ENCODE data around the gene TFEC.

The TFEC gene

GRCh38 chr7:115997221-115997620 lies 33.3 kb downstream of the TFEC start:
- Histone ChIP-seq H2BK120ac (ENCODE audit: low read depth, low read length) (no peak overlapping the region), H2AFZ (ENCODE audit: low read depth, low read length) (no peak overlapping the region), H3K4ac (ENCODE audit: low read depth in 1 of 2, low read length in 2 of 2) (no peak overlapping the region), H2BK15ac (ENCODE audit: low read depth, poor library complexity, severe bottlenecking) (no peak overlapping the region), H3K4me1 (ENCODE audit: control insufficient read depth, insufficient read depth, low read depth, low read length) (no peaks in the 10 kb centered on the region), H3K4me2 (ENCODE audit: low read length, poor library complexity, severe bottlenecking) (no peak overlapping the region), H3K36me3 (ENCODE audit: control insufficient read depth in 1 of 2, insufficient read depth in 2 of 2, low read depth in 1 of 2, low read length in 2 of 2) (no peaks in the 10 kb centered on the region), H3K23ac (ENCODE audit: low read length in 2 of 2) (no peak overlapping the region), H2BK5ac (ENCODE audit: low read depth, low read length, poor library complexity, severe bottlenecking) (no peak overlapping the region), H3K27ac (ENCODE audit: low read length, poor library complexity, severe bottlenecking) (no peak overlapping the region), H3K9me3 (ENCODE audit: control insufficient read depth, low read length) (peaks cover 9% of the 10 kb centered on the region), H4K91ac (ENCODE audit: low read length) (no peak overlapping the region), H4K8ac (ENCODE audit: low read length) (no peak overlapping the region), H2BK12ac (ENCODE audit: low read length in 2 of 2) (no peak overlapping the region), H2AK5ac (ENCODE audit: low read length, severe bottlenecking) (no peak overlapping the region), H3K9ac (ENCODE audit: low read length) (no peak overlapping the region), H3K14ac (ENCODE audit: low read length in 2 of 2) (no peak overlapping the region), H3K18ac (ENCODE audit: low read depth in 1 of 2, low read length in 2 of 2) (peak overlapping the region in 1 of 2 experiments; percentile 8), H3K4me3 (ENCODE audit: insufficient read depth in 1 of 2, low read depth in 1 of 2, low read length in 2 of 2) (no peak overlapping the region), H3K79me1 (replicated peaks; ENCODE audit: low read length, poor library complexity, severe bottlenecking) (no peaks in the 10 kb centered on the region), H3K27me3 (ENCODE audit: control insufficient read depth in 1 of 2, insufficient read depth in 1 of 2, low read length in 2 of 2) (no peaks in the 10 kb centered on the region)
- DNase-seq: no peak
- 84% methylated on average over 4 of the region's 4 CpGs for WGBS

GRCh38 chr7:115995701-115996100 lies 34.9 kb downstream of the TFEC start:
- no peak overlapping the region for H3K4ac ChIP-seq (ENCODE audit: low read depth in 1 of 2, low read length in 2 of 2)
- H3K79me1 ChIP-seq (replicated peaks; ENCODE audit: low read length, poor library complexity, severe bottlenecking): no peaks in the 10 kb centered on the region
- no peak overlapping the region for H4K8ac ChIP-seq (ENCODE audit: low read length)
- no peak overlapping the region for H2BK120ac ChIP-seq (ENCODE audit: low read depth, low read length)
- H3K4me3 ChIP-seq (ENCODE audit: insufficient read depth in 1 of 2, low read depth in 1 of 2, low read length in 2 of 2): no peak overlapping the region
- H3K23ac ChIP-seq (ENCODE audit: low read length in 2 of 2): no peak overlapping the region
- H2AK5ac ChIP-seq (ENCODE audit: low read length, severe bottlenecking): no peak overlapping the region
- H3K9ac ChIP-seq (ENCODE audit: low read length): no peak overlapping the region
- no peak overlapping the region for H2BK5ac ChIP-seq (ENCODE audit: low read depth, low read length, poor library complexity, severe bottlenecking)
- 90% methylated on average over 6 of the region's 6 CpGs for WGBS
- no peak overlapping the region for H3K4me2 ChIP-seq (ENCODE audit: low read length, poor library complexity, severe bottlenecking)
- no peak for DNase-seq
- H3K18ac ChIP-seq (ENCODE audit: low read depth in 1 of 2, low read length in 2 of 2): no peak overlapping the region
- H3K36me3 ChIP-seq (ENCODE audit: control insufficient read depth in 1 of 2, insufficient read depth in 2 of 2, low read depth in 1 of 2, low read length in 2 of 2): no peaks in the 10 kb centered on the region
- no peaks in the 10 kb centered on the region for H3K27me3 ChIP-seq (ENCODE audit: control insufficient read depth in 1 of 2, insufficient read depth in 1 of 2, low read length in 2 of 2)
- H3K27ac ChIP-seq (ENCODE audit: low read length, poor library complexity, severe bottlenecking): no peak overlapping the region
- no peak overlapping the region for H2BK15ac ChIP-seq (ENCODE audit: low read depth, poor library complexity, severe bottlenecking)
- no peak overlapping the region for H2AFZ ChIP-seq (ENCODE audit: low read depth, low read length)
- H3K14ac ChIP-seq (ENCODE audit: low read length in 2 of 2): no peak overlapping the region
- H4K91ac ChIP-seq (ENCODE audit: low read length): no peak overlapping the region
- H2BK12ac ChIP-seq (ENCODE audit: low read length in 2 of 2): no peak overlapping the region
- no peaks in the 10 kb centered on the region for H3K4me1 ChIP-seq (ENCODE audit: control insufficient read depth, insufficient read depth, low read depth, low read length)
- peaks cover 9% of the 10 kb centered on the region for H3K9me3 ChIP-seq (ENCODE audit: control insufficient read depth, low read length)

- Histone ChIP-seq H3K36me3 (ENCODE audit: control insufficient read depth in 1 of 2, insufficient read depth in 2 of 2, low read depth in 1 of 2, low read length in 2 of 2) (no peaks in the 10 kb centered on the region), H3K79me1 (replicated peaks; ENCODE audit: low read length, poor library complexity, severe bottlenecking) (no peaks in the 10 kb centered on the region), H3K9me3 (ENCODE audit: control insufficient read depth, low read length) (no peaks in the 10 kb centered on the region), H3K9ac (ENCODE audit: low read length) (no peak overlapping the region), H3K18ac (ENCODE audit: low read depth in 1 of 2, low read length in 2 of 2) (no peak overlapping the region), H3K27ac (ENCODE audit: low read length, poor library complexity, severe bottlenecking) (no peak overlapping the region), H2BK5ac (ENCODE audit: low read depth, low read length, poor library complexity, severe bottlenecking) (no peak overlapping the region), H3K4ac (ENCODE audit: low read depth in 1 of 2, low read length in 2 of 2) (no peak overlapping the region), H3K4me1 (ENCODE audit: control insufficient read depth, insufficient read depth, low read depth, low read length) (no peaks in the 10 kb centered on the region), H2AK5ac (ENCODE audit: low read length, severe bottlenecking) (no peak overlapping the region), H3K27me3 (ENCODE audit: control insufficient read depth in 1 of 2, insufficient read depth in 1 of 2, low read length in 2 of 2) (no peaks in the 10 kb centered on the region), H2AFZ (ENCODE audit: low read depth, low read length) (no peak overlapping the region), H2BK120ac (ENCODE audit: low read depth, low read length) (no peak overlapping the region), H2BK12ac (ENCODE audit: low read length in 2 of 2) (no peak overlapping the region), H4K8ac (ENCODE audit: low read length) (no peak overlapping the region), H3K4me3 (ENCODE audit: insufficient read depth in 1 of 2, low read depth in 1 of 2, low read length in 2 of 2) (no peak overlapping the region), H2BK15ac (ENCODE audit: low read depth, poor library complexity, severe bottlenecking) (no peak overlapping the region), H3K4me2 (ENCODE audit: low read length, poor library complexity, severe bottlenecking) (no peak overlapping the region), H3K23ac (ENCODE audit: low read length in 2 of 2) (no peak overlapping the region), H4K91ac (ENCODE audit: low read length) (no peak overlapping the region), H3K14ac (ENCODE audit: low read length in 2 of 2) (no peak overlapping the region)
- DNase-seq: no peak
These were observed 42.2 kb downstream of the TFEC start for GRCh38 chr7:115988401-115988800.

GRCh38 chr7:115987486-115987885 lies 43.1 kb downstream of the TFEC start:
- no peak overlapping the region for H3K18ac ChIP-seq (ENCODE audit: low read depth in 1 of 2, low read length in 2 of 2)
- no peak overlapping the region for H3K9ac ChIP-seq (ENCODE audit: low read length)
- H2BK15ac ChIP-seq (ENCODE audit: low read depth, poor library complexity, severe bottlenecking): no peak overlapping the region
- no peak overlapping the region for H2AK5ac ChIP-seq (ENCODE audit: low read length, severe bottlenecking)
- no peak overlapping the region for H3K4ac ChIP-seq (ENCODE audit: low read depth in 1 of 2, low read length in 2 of 2)
- H2AFZ ChIP-seq (ENCODE audit: low read depth, low read length): no peak overlapping the region
- H3K4me1 ChIP-seq (ENCODE audit: control insufficient read depth, insufficient read depth, low read depth, low read length): no peaks in the 10 kb centered on the region
- no peak overlapping the region for H4K8ac ChIP-seq (ENCODE audit: low read length)
- no peaks in the 10 kb centered on the region for H3K36me3 ChIP-seq (ENCODE audit: control insufficient read depth in 1 of 2, insufficient read depth in 2 of 2, low read depth in 1 of 2, low read length in 2 of 2)
- no peak overlapping the region for H3K23ac ChIP-seq (ENCODE audit: low read length in 2 of 2)
- H4K91ac ChIP-seq (ENCODE audit: low read length): no peak overlapping the region
- no peak overlapping the region for H3K14ac ChIP-seq (ENCODE audit: low read length in 2 of 2)
- H3K79me1 ChIP-seq (replicated peaks; ENCODE audit: low read length, poor library complexity, severe bottlenecking): no peaks in the 10 kb centered on the region
- DNase-seq: no peak
- no peak overlapping the region for H3K4me3 ChIP-seq (ENCODE audit: insufficient read depth in 1 of 2, low read depth in 1 of 2, low read length in 2 of 2)
- no peak overlapping the region for H2BK5ac ChIP-seq (ENCODE audit: low read depth, low read length, poor library complexity, severe bottlenecking)
- H2BK120ac ChIP-seq (ENCODE audit: low read depth, low read length): no peak overlapping the region
- H3K4me2 ChIP-seq (ENCODE audit: low read length, poor library complexity, severe bottlenecking): no peak overlapping the region
- H3K9me3 ChIP-seq (ENCODE audit: control insufficient read depth, low read length): no peaks in the 10 kb centered on the region
- no peaks in the 10 kb centered on the region for H3K27me3 ChIP-seq (ENCODE audit: control insufficient read depth in 1 of 2, insufficient read depth in 1 of 2, low read length in 2 of 2)
- no peak overlapping the region for H2BK12ac ChIP-seq (ENCODE audit: low read length in 2 of 2)
- H3K27ac ChIP-seq (ENCODE audit: low read length, poor library complexity, severe bottlenecking): no peak overlapping the region
